GM19397 (cell line): ENCODE results near the gene CFAP210.
"Not testable (repeated sequence)": the region's sequence is repeated elsewhere in the genome, so short reads cannot be mapped to it uniquely, and the experiment has no call there.

Source experiments
- ATAC-seq: cut with Tn5 transposase; IDR thresholded peaks from one replicate; pipeline ENCODE4 v1.9.1; 2021; ENCODE audit warnings: mild to moderate bottlenecking, moderate library complexity; ENCODE audit not compliant: unreplicated experiment

CFAP210 gene

DNA sequence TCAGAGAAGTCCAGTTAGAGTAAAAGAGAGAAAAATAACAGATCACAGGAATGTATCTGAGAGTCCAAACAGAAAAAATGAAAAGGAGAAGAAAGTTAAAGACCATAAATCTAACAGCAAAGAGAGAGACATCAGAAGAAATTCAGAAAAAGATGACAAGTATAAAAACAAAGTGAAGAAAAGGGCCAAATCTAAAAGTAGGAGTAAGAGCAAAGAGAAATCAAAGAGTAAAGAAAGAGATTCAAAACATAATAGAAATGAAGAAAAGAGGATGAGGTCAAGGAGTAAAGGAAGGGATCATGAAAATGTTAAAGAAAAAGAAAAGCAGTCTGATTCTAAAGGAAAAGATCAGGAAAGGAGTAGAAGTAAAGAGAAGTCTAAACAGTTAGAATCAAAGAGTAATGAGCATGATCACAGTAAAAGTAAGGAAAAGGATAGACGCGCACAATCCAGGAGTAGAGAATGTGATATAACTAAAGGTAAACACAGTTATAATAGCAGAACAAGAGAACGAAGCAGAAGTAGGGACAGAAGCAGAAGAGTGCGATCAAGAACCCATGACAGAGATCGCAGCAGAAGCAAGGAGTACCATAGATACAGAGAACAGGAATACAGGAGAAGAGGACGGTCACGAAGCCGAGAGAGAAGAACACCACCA, 57.6 kb downstream of the CFAP210 start:
- no peak for ATAC-seq

DNA sequence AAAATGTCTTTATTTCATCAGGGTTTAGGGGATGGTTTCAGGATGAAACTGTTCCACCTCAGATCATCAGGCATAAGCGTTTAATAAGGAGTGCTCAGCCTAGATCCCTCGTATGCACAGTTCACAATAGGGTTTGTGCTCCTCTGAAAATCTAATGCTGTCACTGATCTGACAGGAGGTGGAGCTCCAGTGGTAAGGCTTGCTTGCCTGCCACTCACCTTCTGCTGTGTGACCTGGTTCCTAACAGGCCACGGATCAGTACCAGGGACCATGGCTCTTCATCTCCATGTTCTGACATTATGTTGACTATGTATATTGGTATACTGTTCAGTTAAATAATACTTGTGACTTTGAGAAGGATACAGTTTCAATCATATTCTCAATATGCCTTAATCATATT, 68.4 kb downstream of the CFAP210 start:
- no peak for ATAC-seq

GRCh38 chr2:169623235-169623634, 71.0 kb downstream of the CFAP210 start:
- ATAC-seq = no peak

- no peak for ATAC-seq
Measured at GRCh38 chr2:169620509-169620908, 73.7 kb downstream of the CFAP210 start.

DNA sequence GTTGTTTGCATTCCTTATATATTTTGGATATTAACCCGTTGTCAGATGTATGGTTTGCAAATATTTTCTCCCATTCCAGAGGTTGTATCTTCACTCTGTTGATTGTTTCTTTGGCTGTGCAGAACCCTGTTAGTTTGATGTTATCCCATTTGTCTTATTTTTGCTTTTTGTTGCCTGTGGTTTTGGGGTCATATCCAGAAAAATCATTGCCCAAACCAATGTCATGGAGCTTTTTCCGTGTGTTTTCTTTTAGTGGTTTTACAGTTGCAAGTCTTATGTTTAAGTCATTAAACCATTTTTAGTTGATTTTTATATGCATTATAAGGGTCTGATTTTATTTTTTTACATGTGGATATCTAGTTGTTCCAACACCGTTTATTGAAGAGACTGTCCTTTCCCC, 74.3 kb downstream of the CFAP210 start:
- ATAC-seq = no peak

DNA sequence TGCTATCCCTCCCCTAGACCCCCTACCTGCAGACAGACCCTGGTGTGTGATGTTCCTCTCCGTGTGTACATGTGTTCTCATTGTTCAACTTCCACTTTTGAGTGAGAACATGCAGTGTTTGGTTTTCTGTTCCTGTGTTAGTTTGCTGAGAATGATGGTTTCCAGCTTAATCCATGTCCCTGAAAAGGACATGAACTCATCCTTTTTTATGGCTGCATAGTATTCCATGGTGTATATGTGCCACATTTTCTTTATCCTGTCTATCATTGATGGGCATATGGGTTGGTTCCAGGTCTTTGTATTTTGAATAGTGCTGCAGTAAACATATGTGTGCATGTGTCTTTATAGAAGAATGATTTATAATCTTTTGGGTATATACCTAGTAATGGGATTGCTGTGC, 78.2 kb downstream of the CFAP210 start:
- not testable (repeated sequence) for ATAC-seq

DNA sequence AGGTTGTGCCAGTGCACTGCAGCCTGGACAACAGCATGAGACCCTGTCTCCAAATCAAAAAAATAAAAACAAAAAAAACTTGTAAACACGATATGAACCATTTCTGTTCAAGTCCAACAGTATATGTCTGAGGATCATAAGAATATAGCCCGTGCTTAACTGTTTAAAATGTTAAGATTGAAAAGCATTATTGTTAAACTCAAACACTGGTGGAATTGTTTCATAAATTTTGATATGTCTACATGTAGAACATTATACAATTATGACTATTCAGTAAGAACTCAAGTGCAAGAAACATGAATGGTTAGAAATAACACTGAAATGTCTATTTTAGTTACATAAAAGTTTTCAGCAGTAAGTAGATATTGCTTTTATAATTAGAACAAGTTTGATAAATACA, 80.3 kb downstream of the CFAP210 start:
- ATAC-seq = no peak

- no peak for ATAC-seq
Measured at GRCh38 chr2:169609264-169609663, 84.9 kb downstream of the CFAP210 start.

- ATAC-seq = no peak
Measured at GRCh38 chr2:169599568-169599967, 94.6 kb downstream of the CFAP210 start.

DNA sequence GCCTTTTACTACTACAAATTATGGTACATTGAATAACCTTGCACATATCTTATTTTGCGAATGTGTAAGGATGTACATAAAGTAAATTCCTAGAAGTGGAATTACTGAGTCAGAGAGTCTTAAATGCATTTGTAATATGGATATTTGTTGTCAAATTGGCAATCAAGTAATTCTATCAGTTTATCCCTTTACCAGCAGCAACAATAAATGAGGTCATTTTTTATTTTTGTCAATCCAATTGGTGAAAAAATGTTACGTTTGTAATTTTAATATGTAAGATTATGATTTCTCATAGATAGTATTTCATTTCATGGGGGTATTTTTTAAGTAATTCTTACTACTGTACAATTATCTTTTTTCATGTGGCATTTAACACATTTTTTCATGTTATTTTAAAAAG, 95.2 kb downstream of the CFAP210 start:
- ATAC-seq = no peak

DNA sequence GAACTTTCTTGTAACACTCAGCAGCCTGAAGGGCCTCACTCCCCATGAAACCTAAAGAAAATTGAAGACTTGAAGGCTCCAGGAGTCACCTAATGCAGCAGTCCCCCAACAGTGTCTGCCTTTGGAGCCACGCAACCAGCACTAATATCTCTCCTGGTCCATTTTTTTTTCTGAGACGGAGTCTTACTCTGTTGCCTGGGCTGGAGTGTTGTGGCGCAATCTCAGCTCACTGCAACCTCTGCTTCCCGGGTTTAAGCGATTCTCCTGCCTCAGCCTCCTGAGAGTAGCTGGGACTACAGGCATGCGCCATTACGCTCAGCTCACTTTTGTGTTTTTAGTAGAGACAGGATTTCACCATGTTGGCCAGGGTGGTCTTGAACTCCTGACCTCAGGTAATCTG, 97.7 kb downstream of the CFAP210 start:
- ATAC-seq = not testable (repeated sequence)
